ENCODE data around the gene CLTC.

- TF ChIP-seq ZBTB33 (IDR thresholded peaks at IDR 0.05): no peak
- TF ChIP-seq RAD21 (IDR thresholded peaks at IDR 0.05; ENCODE audit: insufficient read depth, low read depth, low read length): no peak
- no peak for TF ChIP-seq POLR2AphosphoS5 (IDR thresholded peaks at IDR 0.05; ENCODE audit: low read length)
- no peak for TF ChIP-seq HDAC2 (IDR thresholded peaks at IDR 0.05)
- TF ChIP-seq BMI1 (IDR thresholded peaks at IDR 0.05; ENCODE audit: borderline replicate concordance): no peak
- TF ChIP-seq CTCF (IDR thresholded peaks at IDR 0.05 in 2 of 3, conservative IDR thresholded peaks at IDR 0.05 in 1 of 3; ENCODE audit: control insufficient read depth in 2 of 3, extremely low read depth in 1 of 3, insufficient read depth in 1 of 3, low read depth in 3 of 3, low read length in 3 of 3): no peak
- TF ChIP-seq RELA (IDR thresholded peaks at IDR 0.05; ENCODE audit: borderline replicate concordance, partially characterized antibody): no peak
- no peak for TF ChIP-seq SP1 (IDR thresholded peaks at IDR 0.05; ENCODE audit: low read depth, low read length)
- no peak for TF ChIP-seq EP300 (IDR thresholded peaks at IDR 0.05; ENCODE audit: borderline replicate concordance in 1 of 2, control insufficient read depth in 1 of 2, low read depth in 2 of 2, low read length in 2 of 2)
- no peak for TF ChIP-seq POLR2A (IDR thresholded peaks at IDR 0.05; ENCODE audit: low read depth, low read length)
- no peak for TF ChIP-seq ATF3 (IDR thresholded peaks at IDR 0.05; ENCODE audit: borderline replicate concordance, extremely low read depth, low read depth, low read length)
- TF ChIP-seq NR2F1 (conservative IDR thresholded peaks at IDR 0.05): no peak
- no peak for TF ChIP-seq TAF1 (IDR thresholded peaks at IDR 0.05; ENCODE audit: borderline replicate concordance, low read depth, low read length)
- TF ChIP-seq ZBTB11 (CRISPR knock-in tag; IDR thresholded peaks at IDR 0.05): no peak
These were observed 117.6 kb downstream of the CLTC start for GRCh38 chr17:59737324-59737723.
